PC-3 (cell line): Measurements from ENCODE around the gene SP140L.

Experiments used
- CTCF ChIP-seq: fragments of 300-600 bp; sonication (generic); conservative IDR thresholded peaks from 2 replicates; pipeline ENCODE4 v1.5.1; 2017; ENCODE audit warnings: antibody characterized with exemption, low read depth, mild to moderate bottlenecking, low read length
- EZH2 ChIP-seq: fragments of 300-600 bp; sonication (generic); IDR thresholded peaks from one replicate; pipeline ENCODE4 v1.6.1; 2017; ENCODE audit warnings: antibody characterized with exemption, mild to moderate bottlenecking, low read length; ENCODE audit not compliant: unreplicated experiment
- EZH2phosphoT487 ChIP-seq: fragments of 300-600 bp; sonication (generic); IDR thresholded peaks from 2 replicates; pipeline ENCODE4 v1.6.1; 2018; ENCODE audit warnings: mild to moderate bottlenecking, antibody characterized with exemption, low read length, borderline replicate concordance

GRCh38 chr2:230412846-230413245 is 85.9 kb downstream of the SP140L start:
- no peak for TF ChIP-seq CTCF
- no peak for TF ChIP-seq EZH2
- TF ChIP-seq EZH2phosphoT487, result no peak
